Endothelial cell of umbilical vein (primary cell): ENCODE measurements around the gene SPAAR. TPM values are rescaled to one million over a fixed set of nuclear protein-coding genes. Genes with fewer than 3 reads are reported as not detected.

Experiments used
- BruUV-seq: library from RNA; stranded (reverse); fragments of 400-500 nt; replicated peaks from 2 replicates; lab custom pipeline; 2021; lab: Mats Ljungman, UMichigan
- CTCF ChIA-PET: fragments of 300-600, 350-600 bp; sonication (Branson Sonifier 250); formaldehyde crosslinking; loops from one replicate; lab custom pipeline; 2021; ENCODE audit warnings: antibody characterized with exemption, inconsistent platforms; lab: Charles Lee
- POLR2A ChIA-PET: fragments of 300-600, 350-600 bp; sonication (Branson Sonifier 250); formaldehyde crosslinking; loops from one replicate; lab custom pipeline; 2021; ENCODE audit warnings: antibody characterized with exemption, inconsistent platforms; lab: Charles Lee
- DNase-seq: peaks from one replicate; pipeline ENCODE4 v3.0.0-alpha.2; 2011; ENCODE audit warnings: low read depth, low spot score
- FAIRE-seq: peaks from 2 replicates; lab custom pipeline; 2011; peaks lifted over from hg19 to GRCh38; lab: Jason Lieb, UNC
- H2AFZ ChIP-seq: 2 replicates; pipeline ENCODE4 v1.6.0; 2012; ENCODE audit warnings: low read depth, low read length, control low read depth, inconsistent platforms
- H3K27ac ChIP-seq: 2 replicates; pipeline ENCODE4 v1.5.1; 2011; ENCODE audit warnings: low read depth, mild to moderate bottlenecking, control low read depth, low read length, moderate library complexity; ENCODE audit not compliant: insufficient read depth
- H3K27me3 ChIP-seq, 2 experiments: 2 replicates each; pipeline versions ENCODE4 v1.6.0 to v1.6.1; 2011; ENCODE audit warnings: low read length in 2 of 2, mixed read lengths in 1 of 2; ENCODE audit not compliant: control insufficient read depth in 2 of 2, insufficient read depth in 2 of 2
- H3K36me3 ChIP-seq, 2 experiments: 2 replicates in 1 of 2; 3 replicates in 1 of 2; pipeline ENCODE4 v1.5.1; 2011; ENCODE audit warnings: low read length in 2 of 2, mild to moderate bottlenecking in 1 of 2, moderate library complexity in 1 of 2; ENCODE audit not compliant: control insufficient read depth in 2 of 2, insufficient read depth in 2 of 2; ENCODE audit errors: extremely low read depth in 1 of 2
- H3K4me1 ChIP-seq: 3 replicates; pipeline ENCODE4 v1.5.1; 2011; ENCODE audit warnings: mild to moderate bottlenecking, low read length; ENCODE audit not compliant: control insufficient read depth, insufficient read depth; ENCODE audit errors: extremely low read depth
- H3K4me2 ChIP-seq: 2 replicates; pipeline ENCODE4 v1.6.1; 2011; ENCODE audit warnings: low read length, control low read depth, mixed read lengths; ENCODE audit not compliant: insufficient read depth
- H3K4me3 ChIP-seq, 3 experiments: fragments of 200-600 bp in 1 of 3; sonication (generic), shearing (Covaris generic) in 1 of 3; replicated peaks in 1 of 3; 2 replicates each; pipeline ENCODE4 v1.5.1; 2011 to 2016; ENCODE audit warnings: control low read depth in 3 of 3, low read length in 3 of 3, mild to moderate bottlenecking in 2 of 3, inconsistent platforms in 1 of 3, low read depth in 1 of 3, moderate library complexity in 1 of 3; ENCODE audit not compliant: insufficient read depth in 1 of 3
- H3K79me2 ChIP-seq: 2 replicates; pipeline ENCODE4 v1.6.0; 2012; ENCODE audit warnings: low read length, inconsistent platforms; ENCODE audit not compliant: control insufficient read depth, insufficient read depth
- H3K9ac ChIP-seq: replicated peaks from 2 replicates; pipeline ENCODE3; 2011; ENCODE audit warnings: low read length, control low read depth; ENCODE audit not compliant: insufficient read depth; ENCODE audit errors: extremely low read depth
- H3K9me1 ChIP-seq: replicated peaks from 3 replicates; pipeline ENCODE4 v1.6.0; 2011; ENCODE audit warnings: mild to moderate bottlenecking, low read length; ENCODE audit not compliant: control insufficient read depth, insufficient read depth; ENCODE audit errors: extremely low read depth
- H3K9me3 ChIP-seq: replicated peaks from 2 replicates; pipeline ENCODE4 v1.5.1; 2012; ENCODE audit warnings: low read length, inconsistent platforms; ENCODE audit not compliant: control insufficient read depth, insufficient read depth
- H4K20me1 ChIP-seq: replicated peaks from 2 replicates; pipeline ENCODE3; 2011; ENCODE audit warnings: mild to moderate bottlenecking, low read length; ENCODE audit not compliant: control insufficient read depth, insufficient read depth; ENCODE audit errors: extremely low read depth
- CTCF ChIP-seq, 2 donors: IDR thresholded peaks; 1 replicate in 1 of 2; 2 replicates in 1 of 2; pipeline ENCODE4 v1.5.1; 2011; ENCODE audit warnings: low read length in 2 of 2, mild to moderate bottlenecking in 2 of 2, moderate library complexity in 2 of 2, control low read depth in 1 of 2, inconsistent platforms in 1 of 2, low read depth in 1 of 2; ENCODE audit not compliant: insufficient read depth in 1 of 2; ENCODE audit errors: extremely low read depth in 1 of 2
- EZH2 ChIP-seq: IDR thresholded peaks from 2 replicates; pipeline ENCODE4 v1.6.1; 2012; ENCODE audit warnings: borderline replicate concordance, low read depth, mild to moderate bottlenecking, moderate library complexity, low read length, inconsistent platforms; ENCODE audit not compliant: severe bottlenecking
- FOS ChIP-seq: IDR thresholded peaks from 2 replicates; pipeline ENCODE4 v1.6.1; 2011; ENCODE audit warnings: mild to moderate bottlenecking, low read length, moderate library complexity, borderline replicate concordance; ENCODE audit not compliant: insufficient read depth
- GATA2 ChIP-seq: IDR thresholded peaks from 2 replicates; pipeline ENCODE4 v1.7.0; 2011; ENCODE audit warnings: low read depth, mild to moderate bottlenecking, moderate library complexity, mixed read lengths, low read length; ENCODE audit not compliant: insufficient read length, insufficient read depth
- JUN ChIP-seq: IDR thresholded peaks from 2 replicates; pipeline ENCODE4 v1.6.1; 2011; ENCODE audit warnings: borderline replicate concordance, low read depth; ENCODE audit not compliant: insufficient read length, insufficient read depth
- MYC ChIP-seq: IDR thresholded peaks from one replicate; pipeline ENCODE4 v1.6.1; 2011; ENCODE audit warnings: mild to moderate bottlenecking, low read depth, low read length
- POLR2A ChIP-seq: IDR thresholded peaks from 2 replicates; pipeline ENCODE4 v1.6.1; 2012; ENCODE audit warnings: low read depth, mild to moderate bottlenecking, control low read depth, low read length
- POLR2AphosphoS5 ChIP-seq: IDR thresholded peaks from 2 replicates; pipeline ENCODE4 v1.6.1; 2012; ENCODE audit warnings: low read depth, mild to moderate bottlenecking, control low read depth, low read length, moderate library complexity; ENCODE audit not compliant: insufficient read depth
- dilution Hi-C: fragments of 300-500 bp; cut with MboI; formaldehyde crosslinking; loops from one replicate; pipeline ENCODE4 v1.15.0; 2019; ENCODE audit warnings: low sequenced_read_pairs; ENCODE audit not compliant: extremely low pct_ligation_motif_present
- intact Hi-C: fragments of 100-400 bp; cut with micrococcal nuclease; formaldehyde crosslinking; loops from one replicate; pipeline ENCODE4 v1.10.0; 2022
- polyA plus RNA-seq, 4 experiments: library from polyadenylated mRNA; depleted of rRNA in 3 of 4; stranded (reverse) in 3 of 4; unstranded in 1 of 4; fragments of >200 nt; gene quantifications; 2 replicates each; pipeline versions ENCODE4 v1.2.1 to v1.2.3, GENCODE V29; 2011 to 2012; ENCODE audit warnings: missing spikeins in 1 of 4
- total RNA-seq: library from RNA; stranded (reverse); gene quantifications from 2 replicates; pipeline ENCODE4 v1.2.3, GENCODE V29; 2021
- TF ChIP-seq, protein P1 (sequence below): IDR thresholded peaks from 2 replicates; pipeline ENCODE4 v1.6.1; 2011; ENCODE audit not compliant: insufficient read depth, insufficient read length

The SPAAR gene
- total and polyA plus RNA-seq, 2 donors (not counting 3 experiments of a cell fraction or from before 2014, with no cell fraction given): 20.8 to 24.8 TPM

GRCh38 chr9:35871545-35871944 is 37.7 kb upstream of the SPAAR start:
- Histone ChIP-seq H3K27me3 (peaks cover 2 to 14% of the 10 kb centered on the region in 2 experiments), H3K27ac (no peak overlapping the region), H3K9me1 (no peaks in the 10 kb centered on the region), H3K36me3 (no peaks in the 10 kb centered on the region), H3K4me2 (no peak overlapping the region), H3K9me3 (no peaks in the 10 kb centered on the region), H2AFZ (no peak overlapping the region), H4K20me1 (no peaks in the 10 kb centered on the region), H3K4me3 (no peak overlapping the region), H3K4me1 (no peaks in the 10 kb centered on the region), H3K9ac (no peak overlapping the region), H3K79me2 (no peaks in the 10 kb centered on the region)
- DNase-seq (no peak), FAIRE-seq (no peak)
- BruUV-seq: no TSS peak
- intact Hi-C loops (no loop called here), dilution Hi-C loops (no loop called here)
- CTCF ChIA-PET: interaction anchor here (1.9 to 3.0 kb wide), 2 partner anchors 12 to 81 kb away, joined by 5 to 13 read pairs; no protein-coding TSS in a partner anchor
- TF ChIP-seq, protein P1, sequence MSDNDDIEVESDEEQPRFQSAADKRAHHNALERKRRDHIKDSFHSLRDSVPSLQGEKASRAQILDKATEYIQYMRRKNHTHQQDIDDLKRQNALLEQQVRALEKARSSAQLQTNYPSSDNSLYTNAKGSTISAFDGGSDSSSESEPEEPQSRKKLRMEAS: no peak
- no peak for TF ChIP-seq FOS
- TF ChIP-seq JUN: no peak
- TF ChIP-seq GATA2: no peak
- no peak for TF ChIP-seq EZH2
- no peak for TF ChIP-seq POLR2A
- TF ChIP-seq POLR2AphosphoS5: no peak
- TF ChIP-seq CTCF (IDR thresholded peaks at IDR 0.05; ENCODE audit: extremely low read depth in 1 of 2, insufficient read depth in 1 of 2, low read depth in 1 of 2, low read length in 2 of 2): no peak
- TF ChIP-seq MYC: no peak
- POLR2A ChIA-PET: no interaction called here
